Activated naive CD8-positive, alpha-beta T cell treated with anti-CD3 and anti-CD28 coated beads, Interleukin-2, amount 50 U/mL, for 16 hours (primary cell): Measurements from ENCODE around the gene AKAIN1.

Experiments
- DNase-seq: peaks from one replicate; pipeline ENCODE4 v3.0.0-alpha.2; 2020; ENCODE audit warnings: low read depth, low spot score

The AKAIN1 gene, protein sequence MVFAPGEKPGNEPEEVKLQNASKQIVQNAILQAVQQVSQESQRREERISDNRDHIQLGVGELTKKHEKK

DNA sequence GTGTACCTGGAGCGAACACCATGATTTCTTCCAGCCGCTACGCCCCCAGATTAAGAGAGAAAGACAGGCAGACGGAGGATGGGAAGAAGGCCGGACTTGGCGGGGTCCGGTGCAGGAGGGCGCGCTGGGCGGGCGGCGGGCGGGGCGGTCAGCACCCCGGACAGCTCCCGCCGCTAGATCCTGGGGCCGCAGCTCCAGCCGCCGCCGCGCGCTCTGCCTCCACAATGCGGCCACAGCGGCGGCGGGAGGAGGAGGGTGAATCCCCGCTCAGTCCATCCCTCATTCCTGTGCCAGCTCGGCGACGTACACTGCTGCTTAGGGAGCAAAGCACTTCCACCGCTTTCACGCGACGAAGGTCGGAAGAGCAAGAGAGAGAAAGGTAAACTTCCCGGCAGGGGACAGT, at the start of gene AKAIN1:
Gene AKAIN1, minus strand, starts transcription at position 226 of the 403 bp plus-strand sequence. Its CDS starts 204 bp downstream, at position 22.
- DNase-seq, result no peak

DNA sequence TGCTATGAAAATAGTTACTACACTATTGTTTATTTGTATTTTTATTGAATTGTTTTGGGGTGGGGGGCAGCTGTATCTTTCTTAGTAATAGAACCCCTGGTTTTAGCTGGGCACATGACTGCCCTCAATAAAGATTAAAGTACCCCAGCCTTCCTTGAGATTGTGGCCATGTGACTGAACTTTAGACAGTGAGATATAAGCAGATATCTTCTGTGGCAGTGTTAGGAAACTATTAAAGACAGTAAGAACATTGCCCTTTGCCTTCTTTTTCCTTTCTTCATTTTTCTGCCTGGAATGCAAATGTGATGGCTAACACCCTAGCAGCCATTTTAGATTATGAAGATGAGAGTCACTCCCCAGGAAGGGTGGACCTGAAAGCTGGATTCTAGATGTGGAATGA, 47.9 kb upstream of the AKAIN1 start:
- DNase-seq, result no peak

DNA sequence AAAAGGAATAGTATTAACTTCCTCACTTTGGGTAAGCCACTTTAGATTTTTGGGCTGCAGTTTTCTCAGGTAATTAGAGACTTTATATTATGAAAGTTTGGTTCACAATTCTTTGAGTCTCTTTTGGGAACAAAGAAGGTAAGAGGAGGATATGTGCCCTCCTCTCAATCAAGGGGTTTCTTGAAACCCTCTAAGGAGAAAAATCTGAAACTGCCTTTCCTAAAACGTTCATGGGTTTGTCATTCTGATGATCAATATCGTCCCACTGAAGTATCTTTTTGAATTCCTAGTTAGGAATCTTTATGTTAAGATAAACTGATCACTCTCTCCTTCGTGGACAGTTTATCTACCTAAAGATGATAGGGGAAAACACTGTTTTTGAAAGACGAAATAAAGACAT, 42.4 kb upstream of the AKAIN1 start:
- DNase-seq, result no peak

DNA sequence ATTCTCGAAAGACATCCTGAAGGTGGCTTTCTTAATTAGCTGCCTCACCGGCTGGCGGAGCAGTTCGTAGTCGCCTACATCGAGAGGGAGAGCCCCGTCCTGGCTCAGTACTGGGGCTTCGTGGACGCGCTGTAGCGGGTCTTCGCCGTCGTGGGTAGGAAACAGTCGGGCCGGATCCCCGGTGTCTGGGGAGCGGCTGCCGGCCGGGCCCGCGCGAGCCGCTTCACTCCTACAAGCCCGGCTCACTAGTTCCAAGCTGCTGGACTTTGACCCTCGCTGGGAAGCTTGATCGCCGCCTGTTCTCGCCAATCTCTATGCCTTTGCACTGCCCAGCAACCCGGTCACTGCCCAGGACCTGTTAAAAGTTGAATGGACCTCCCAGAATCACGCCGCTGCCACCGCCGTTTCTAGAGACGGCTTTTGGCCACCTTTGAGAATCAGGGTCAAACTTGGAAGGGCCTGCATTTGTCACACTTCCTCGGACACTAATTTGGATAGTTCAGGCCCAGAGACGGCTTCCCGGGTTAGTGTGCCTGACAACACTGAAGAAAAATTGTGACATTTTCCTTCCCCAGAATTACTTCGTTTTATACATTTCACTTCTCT, 41.4 kb upstream of the AKAIN1 start:
- no peak for DNase-seq

DNA sequence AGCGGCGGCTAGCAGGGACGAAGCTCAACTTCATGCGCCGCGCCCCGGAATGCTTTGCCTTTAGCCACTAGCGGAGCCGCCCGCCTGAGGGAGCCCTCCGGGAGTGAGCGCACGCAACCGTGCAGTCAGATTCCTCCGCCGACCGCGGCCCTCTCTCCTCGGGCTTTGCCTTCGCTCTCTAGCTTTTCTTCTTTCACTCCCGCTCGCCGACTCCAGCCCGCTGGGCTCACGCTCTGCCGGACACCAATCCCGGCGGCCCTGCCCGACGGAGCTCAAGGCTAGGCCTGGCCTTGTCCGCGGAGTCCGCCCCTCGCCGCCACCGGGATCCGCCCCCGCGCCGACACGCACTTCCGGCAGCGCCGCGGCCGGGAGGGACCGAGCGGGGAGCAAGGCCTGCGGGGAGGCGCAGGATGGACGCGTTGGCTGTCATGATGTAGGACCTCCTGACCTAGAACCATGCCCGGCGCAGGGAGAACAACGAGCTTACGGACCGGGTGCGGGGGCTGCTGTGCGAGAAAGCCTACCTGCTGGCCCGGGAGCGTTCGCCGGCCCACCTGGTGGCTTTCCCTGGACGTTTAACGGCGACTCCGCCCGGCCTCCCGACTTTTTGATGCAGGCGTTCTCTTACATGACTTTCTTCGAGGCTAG, 40.8 kb upstream of the AKAIN1 start:
- DNase-seq, result peak; percentile 56

DNA sequence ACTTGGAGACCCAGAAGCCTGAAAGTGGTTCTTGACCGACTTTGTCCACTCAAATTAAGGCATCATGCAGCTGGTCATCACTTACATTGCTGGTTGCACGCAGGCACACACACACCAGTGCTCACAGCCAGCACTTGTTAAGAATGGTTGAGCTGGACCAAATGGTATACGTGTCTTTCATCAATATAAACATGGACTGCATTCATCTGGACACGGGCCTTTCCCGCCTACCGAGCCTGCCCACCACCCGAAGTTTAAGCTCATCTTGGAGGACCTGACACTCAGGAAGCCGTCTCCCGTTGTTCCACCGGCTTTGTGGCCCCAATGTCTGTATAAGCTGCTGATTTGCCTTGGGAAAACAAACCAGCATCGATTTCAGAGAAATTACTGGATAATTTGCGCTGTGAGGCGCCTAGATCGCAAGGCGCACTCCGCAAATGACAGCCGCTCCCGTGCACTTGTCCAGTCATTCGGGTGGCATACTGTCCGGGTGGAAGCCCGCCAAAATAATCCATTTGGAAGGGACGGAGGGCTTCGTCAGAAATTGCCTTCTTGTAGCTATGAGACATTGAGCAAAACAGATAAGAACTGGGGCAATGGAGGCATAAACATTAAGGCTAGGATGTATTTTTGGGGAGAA, 40.1 kb upstream of the AKAIN1 start:
- no peak for DNase-seq

DNA sequence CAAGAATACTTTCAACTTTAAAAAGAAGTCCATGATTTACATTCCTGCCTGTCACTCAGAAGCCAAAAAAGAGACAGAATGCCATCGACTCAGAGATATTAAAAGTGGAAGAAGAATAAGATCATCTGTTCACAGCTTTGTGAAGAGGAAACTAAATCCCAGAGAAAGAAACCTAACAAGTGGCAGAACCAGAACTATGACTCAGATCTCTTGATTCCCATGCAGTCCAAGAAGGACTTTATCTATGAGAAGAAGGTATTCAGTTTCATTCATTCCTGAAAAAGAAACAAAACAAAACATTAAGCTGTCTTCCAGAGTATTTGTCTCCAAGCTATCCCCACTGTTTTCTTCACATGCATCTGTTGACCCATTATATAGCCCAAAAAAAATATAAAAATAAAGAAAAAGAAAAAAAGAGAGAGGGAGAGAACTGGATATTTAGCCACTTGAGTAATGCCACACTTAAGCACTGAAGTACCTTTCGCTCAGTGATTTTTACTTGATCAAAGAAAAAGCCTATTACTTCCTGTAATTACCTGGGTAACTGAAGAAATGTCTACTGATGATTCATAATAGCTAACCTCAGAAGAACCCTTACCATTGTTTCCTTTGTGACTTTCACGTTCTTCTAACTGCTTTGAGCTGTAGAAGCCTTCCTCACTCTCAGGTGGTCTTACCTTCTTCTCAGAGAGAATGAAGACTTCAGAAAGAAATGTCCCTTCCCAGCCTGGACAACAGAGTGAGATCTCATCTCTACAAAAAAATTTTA, 17.7 kb upstream of the AKAIN1 start:
- DNase-seq, result no peak

DNA sequence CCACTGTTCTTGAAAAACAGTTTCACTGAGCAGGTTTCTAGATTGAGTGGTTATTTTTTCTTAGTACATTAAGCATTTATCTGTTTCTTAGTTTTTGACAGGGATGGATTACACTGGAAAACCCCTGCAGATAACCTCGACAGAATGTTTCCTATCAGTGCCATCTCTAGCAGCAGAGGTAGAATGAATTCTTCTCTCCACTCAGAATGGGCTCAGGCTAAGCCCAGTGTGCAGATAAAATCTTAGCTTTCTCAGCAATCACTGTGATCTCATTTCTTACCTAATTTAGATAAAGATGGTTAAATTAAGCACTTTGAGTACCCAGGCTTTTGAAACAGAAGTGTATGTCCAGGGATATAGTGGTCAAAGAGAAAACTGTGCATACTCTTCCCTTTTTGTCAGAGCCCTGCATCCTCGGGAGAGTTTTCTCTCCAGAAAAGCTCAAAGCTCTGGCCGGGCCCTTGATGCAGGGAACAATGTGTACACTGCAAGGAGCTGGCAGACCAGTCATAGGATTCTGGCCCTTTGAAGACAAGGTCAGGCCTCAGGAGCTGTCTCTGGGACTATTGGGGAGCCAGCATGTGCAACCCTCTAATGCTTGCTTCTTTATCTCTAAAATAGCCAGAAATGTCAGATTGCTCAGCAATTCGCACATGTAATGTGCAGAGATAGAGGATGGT, 10.6 kb upstream of the AKAIN1 start:
- no peak for DNase-seq

DNA sequence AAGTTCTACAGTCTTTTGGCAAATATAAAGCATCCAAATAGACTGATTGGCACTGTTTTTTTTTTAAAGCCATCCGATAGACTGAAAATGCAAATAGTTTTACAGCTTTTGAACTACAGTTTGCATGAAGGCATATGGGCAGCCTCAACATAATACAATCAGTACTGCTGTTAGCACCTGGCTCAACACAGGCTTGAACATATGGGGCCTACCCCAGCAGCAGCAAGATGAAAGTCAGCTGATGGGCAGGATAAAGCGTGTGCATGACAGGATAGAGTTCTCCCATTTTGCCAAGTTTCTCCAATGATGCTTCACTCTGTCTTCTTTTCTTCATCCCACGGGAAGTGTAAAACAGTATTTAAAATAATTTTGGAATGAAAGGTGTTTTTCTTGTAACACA, 1.3 kb upstream of the AKAIN1 start:
- DNase-seq, result no peak

DNA sequence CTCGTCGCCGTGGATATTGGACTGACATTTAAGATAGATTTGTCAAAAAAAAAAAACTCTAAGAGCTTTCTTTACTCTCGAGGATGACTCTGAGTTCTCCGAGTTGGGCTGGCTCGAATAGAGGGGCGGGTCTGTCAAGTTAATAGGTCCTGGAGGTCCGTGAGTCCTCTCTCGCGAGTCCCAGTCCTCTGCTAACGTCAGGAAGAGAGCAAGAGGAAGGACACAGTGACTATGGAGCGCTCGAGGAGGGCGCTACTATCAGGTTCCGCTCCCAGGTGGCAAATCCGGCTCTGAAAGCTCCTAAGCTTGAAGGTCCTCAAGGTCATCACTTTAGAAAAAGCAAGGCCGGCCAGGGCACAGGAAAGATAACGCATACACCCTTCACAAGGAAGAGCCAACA, 404 bp upstream of the AKAIN1 start:
- DNase-seq, result no peak

DNA sequence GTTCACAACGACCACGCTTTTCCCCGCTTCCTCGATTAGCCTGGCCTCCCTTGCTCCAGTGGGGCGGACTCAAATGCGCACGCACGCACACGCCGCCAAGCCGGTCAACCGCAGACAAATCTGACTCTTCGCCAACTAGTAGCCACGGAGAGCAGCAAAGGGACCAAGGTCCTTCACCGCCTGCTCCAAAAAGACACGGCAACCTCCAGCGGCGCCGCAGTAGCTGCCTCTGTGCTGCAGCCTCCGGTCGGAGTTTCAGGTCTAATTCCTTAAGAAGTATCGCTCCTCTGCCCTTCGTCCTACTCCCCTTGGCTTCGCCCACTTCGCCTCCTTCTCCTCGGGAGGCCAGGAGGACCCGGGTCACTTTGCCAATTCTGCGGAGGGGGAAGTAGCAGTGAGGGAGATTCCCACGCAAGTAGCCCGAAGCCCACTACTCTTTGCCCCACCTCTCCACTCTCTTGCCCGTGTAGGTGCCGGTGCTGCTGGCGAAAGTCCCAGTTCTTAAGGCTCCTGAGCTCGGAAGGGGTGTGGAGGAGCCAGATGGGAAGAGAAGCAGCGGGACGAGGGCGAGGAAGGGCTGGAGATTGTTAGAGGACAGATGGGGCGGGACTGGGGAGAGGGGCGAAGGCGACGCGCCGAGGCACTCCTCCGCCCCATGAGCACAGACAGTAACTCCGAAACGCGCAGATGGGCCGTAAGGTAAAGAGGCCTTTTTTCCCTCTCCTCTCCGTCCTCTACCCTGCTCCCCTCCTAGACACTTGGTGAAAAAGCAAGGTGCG, 615 bp downstream of the AKAIN1 start:
- no peak for DNase-seq

DNA sequence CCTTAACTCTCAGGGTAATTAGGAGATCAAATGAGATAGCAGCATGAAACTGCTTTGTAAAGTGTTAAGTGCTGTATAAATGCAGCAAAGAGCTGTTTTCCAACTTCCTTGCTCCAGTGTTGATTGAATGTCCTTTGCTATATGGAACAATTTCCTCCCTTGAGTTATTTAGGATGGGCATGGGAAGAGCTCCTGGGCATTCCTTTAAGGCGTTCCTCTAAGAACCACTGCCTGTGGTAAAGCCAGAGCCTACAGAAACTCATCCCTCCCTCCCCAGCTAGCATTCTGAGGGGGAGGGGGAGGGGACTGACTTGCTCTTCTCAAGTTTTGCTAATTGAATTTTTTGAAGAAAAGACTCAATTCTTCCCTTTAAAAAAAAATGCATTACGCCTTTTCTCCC, 1.4 kb downstream of the AKAIN1 start:
- DNase-seq, result no peak

DNA sequence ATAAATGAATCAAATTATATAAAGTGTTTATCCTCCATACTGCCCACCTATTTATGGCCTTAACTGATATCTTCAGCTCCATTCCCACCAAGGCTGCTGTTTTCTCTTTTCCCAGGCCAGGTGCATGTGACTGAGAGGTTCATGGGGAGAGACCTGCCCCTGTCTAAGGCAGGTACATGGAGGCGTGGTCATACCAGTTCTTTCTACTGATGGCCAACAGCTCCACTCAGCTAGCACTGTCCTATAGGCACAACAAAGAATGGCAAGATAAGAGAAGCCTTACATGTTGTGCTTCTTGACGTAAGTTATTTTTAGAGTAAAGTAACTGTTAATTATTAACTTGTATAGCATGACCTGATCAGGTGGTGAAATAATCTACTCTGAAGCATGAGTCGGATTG, 16.8 kb downstream of the AKAIN1 start:
- no peak for DNase-seq

DNA sequence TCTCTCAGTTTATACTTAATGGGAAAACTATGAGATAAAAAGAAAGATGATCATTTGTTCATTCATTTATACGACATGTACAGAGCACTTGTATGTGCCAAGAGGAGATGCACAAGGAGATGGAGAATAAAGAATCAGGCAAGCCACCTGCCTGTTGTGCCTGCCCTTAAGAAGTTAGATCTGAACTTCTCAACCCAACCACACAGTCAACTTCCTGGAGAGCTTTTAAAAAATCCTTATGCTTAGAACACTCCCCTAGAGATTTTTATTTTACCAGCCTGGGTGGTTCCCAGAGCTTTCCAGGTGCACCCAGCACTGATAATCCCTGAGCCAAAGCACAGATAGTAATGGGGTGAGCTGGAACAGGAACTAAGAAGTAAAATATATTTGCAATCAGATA, 18.5 kb downstream of the AKAIN1 start:
- DNase-seq, result no peak

DNA sequence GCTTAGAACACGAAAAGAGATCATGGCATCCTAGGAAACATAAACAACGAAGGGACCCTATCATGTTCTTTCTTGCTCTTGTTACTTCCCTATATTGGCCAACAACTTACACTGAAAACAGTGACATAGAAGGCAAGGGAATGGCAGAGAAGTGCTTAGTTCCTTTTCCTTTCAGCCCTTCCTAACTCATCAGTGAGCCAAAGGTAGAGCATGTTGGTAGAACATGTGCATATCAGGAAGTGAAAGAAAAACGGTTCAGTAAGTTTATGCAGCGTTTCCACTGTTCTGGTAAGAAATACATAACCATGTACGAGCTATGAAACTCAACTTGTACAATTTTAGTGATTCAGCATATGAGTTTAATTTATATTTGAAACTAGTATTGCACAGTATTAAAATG, 21.7 kb downstream of the AKAIN1 start:
- no peak for DNase-seq

DNA sequence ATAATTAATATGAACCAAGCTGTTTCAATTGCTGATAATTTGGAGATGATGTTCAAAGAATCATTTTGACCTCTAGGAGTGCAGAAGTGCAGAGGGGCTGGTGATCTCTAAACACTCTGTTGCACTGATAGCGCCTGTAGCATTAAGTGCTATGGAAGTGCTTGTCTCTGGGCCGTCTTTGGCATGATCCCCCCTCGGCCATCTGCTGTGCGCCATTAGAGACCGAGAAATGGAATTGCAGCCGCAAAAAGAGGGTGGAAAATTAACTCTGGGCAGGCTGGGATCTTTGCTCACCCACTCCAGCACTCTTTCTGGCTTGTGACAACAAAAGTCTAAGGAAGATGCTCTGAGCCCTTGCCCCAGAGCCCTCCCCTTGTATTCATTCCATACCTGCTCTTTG, 23.4 kb downstream of the AKAIN1 start:
- DNase-seq, result no peak

DNA sequence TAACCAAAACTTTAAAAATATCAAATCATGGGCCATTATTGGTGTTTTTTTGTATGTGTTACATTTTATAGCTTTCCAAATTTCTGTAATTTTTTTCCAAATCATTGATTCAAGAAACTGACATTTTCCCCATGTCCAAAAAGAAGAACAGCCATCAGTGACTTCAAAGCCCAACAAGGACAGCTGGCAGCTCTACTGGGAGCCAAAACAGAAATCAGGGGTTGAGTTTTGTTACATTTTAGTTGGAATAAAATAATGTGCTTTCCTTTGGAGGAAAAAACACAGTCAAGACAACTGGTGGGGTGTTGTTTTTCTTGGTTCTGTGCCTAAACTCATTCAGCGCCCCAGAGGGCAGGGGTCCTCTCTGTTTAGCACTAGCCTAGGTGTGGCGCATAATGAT, 23.8 kb downstream of the AKAIN1 start:
- no peak for DNase-seq

DNA sequence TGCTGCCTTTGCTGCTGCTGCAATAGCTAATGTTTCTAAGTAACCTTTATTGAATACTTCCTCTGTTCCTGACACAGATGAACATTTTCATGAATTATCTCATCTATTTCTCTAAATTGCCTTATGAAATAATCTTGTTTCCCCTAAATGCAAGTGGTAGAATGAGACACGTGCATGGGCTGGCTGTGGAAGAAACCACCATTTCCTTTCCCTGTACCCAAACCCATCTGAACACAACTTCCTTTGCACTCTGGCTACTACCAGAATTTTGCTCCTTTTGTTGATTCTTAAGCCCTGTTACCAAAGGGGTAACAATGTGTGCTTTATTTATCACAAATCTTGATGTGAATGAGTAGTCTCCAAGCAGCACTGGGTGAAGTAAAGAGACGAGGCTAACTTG, 29.2 kb downstream of the AKAIN1 start:
- no peak for DNase-seq

DNA sequence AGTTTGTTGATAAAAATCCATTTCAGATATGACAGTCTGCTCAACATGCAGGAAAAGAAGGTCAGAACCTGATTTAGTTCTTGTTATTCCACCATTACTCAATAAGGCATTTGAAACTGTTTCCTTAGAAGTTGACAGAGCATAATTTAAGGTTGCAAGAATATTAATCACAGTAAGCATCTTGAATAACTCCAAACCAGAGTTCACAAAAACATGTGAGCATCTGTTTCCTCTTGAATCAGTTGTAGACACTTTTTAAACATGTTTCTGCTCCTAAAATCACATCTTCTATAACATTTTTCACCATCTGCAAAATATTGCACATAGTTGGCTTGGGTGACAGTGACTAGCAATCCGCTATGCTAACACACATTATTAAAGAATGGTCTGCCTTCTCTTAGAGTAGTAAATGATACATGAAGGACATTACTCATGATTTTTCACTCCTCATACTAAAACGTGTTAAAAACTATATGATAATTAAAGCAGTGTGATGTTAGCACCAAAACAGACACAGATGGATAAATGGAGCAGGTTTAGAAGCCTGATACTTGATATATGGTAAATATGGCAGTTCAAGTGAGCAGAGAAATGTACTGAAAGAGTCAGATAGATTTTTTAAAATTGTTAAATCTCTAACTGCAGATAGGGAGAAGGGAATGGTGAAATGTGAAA, 30.3 kb downstream of the AKAIN1 start:
- no peak for DNase-seq

DNA sequence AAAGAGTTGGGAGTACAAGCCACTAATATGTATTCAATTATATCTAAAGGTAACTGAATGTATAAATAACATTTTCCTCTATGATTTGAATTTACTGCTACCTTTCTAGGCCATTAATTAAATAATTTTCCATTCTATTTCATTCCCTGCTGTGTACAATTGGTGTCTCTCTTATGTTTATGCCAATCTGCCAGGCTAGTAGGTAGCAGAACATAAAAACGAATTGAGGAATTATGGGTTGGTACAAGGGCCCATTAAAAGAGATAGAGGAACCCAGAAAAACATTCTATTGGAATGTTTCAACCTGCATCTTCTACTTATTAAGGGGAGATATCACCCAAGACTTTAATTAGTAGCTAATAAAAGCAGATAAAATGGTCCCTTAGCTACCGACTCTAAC, 32.2 kb downstream of the AKAIN1 start:
- DNase-seq, result no peak

DNA sequence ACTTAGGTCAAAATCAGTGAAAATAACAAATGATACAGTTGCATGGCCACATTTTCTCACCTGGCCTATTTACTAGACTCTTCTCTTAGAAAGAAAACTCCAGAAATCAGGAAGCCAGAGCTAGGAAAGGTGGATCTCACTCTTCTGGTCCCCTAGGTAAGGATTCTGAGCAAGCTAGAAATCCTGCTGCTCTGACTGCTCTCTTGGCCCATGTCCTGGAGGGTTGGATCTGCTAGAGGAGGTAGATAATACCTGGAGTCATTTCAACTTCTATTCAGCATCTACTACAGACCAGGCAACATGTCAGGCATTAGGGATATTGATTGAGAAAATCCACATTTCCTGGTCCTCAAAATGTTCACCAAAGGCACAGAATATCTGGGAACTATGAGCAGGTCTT, 34.9 kb downstream of the AKAIN1 start:
- no peak for DNase-seq
